ENCODE results near the gene FUCA2.
"Not testable (repeated sequence)": the region's sequence is repeated elsewhere in the genome, so short reads cannot be mapped to it uniquely, and the experiment has no call there.

Gene FUCA2

GRCh38 chr6:143449714-143450452 is 61.6 kb downstream of the FUCA2 start:
- peak; percentile 39 for FAIRE-seq
- DNase-seq (ENCODE audit: extremely low spot score, insufficient read length, low read depth), result no peak

DNA sequence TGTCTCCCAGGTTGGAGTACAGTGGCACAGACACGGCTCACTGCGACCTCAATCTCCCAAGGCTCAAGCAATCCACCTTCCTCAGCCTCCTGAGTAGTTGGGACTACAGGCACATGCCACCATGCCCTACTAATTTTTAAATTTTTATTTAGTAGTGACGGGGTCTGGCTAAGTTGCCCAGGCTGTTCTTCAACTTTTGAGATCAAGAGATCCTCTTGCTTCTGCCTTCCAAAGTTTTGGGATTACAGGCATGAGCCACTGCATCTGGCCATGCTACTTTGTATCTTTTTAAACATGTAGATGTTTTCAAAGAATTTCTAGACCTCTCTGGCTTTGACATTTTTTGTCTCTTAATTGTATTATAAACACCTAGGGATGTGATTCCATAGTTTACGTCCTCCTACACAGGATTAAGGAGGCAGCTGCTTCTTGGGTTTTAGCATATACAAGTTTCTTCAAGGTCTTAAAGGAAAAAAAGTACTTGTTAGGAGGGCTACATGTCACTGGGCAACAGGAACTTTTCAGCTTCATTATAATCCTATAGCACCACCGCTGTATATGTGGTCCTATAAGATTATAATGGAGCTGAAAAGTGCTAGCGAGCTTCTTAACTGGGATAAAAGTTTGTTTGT is 62.3 kb downstream of the FUCA2 start:
- FAIRE-seq, result no peak
- no peak for DNase-seq (ENCODE audit: extremely low spot score, insufficient read length, low read depth)

GRCh38 chr6:143447865-143448264 is 63.7 kb downstream of the FUCA2 start:
- not testable (repeated sequence) for DNase-seq (ENCODE audit: extremely low spot score, insufficient read length, low read depth); FAIRE-seq
